GM18526 (cell line): ENCODE measurements around the gene GSTP1.

Experiments
- POLR2A ChIP-seq: IDR thresholded peaks from 3 replicates; pipeline ENCODE4 v1.6.1; 2011; ENCODE audit not compliant: insufficient read length; ENCODE audit errors: extremely low read depth

Gene GSTP1

DNA sequence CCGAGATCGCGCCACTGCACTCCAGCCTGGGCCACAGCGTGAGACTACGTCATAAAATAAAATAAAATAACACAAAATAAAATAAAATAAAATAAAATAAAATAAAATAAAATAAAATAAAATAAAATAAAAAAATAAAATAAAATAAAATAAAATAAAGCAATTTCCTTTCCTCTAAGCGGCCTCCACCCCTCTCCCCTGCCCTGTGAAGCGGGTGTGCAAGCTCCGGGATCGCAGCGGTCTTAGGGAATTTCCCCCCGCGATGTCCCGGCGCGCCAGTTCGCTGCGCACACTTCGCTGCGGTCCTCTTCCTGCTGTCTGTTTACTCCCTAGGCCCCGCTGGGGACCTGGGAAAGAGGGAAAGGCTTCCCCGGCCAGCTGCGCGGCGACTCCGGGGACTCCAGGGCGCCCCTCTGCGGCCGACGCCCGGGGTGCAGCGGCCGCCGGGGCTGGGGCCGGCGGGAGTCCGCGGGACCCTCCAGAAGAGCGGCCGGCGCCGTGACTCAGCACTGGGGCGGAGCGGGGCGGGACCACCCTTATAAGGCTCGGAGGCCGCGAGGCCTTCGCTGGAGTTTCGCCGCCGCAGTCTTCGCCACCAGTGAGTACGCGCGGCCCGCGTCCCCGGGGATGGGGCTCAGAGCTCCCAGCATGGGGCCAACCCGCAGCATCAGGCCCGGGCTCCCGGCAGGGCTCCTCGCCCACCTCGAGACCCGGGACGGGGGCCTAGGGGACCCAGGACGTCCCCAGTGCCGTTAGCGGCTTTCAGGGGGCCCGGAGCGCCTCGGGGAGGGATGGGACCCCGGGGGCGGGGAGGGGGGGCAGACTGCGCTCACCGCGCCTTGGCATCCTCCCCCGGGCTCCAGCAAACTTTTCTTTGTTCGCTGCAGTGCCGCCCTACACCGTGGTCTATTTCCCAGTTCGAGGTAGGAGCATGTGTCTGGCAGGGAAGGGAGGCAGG, at the start of gene GSTP1:
GSTP1 (plus strand) TSS at position 566 of the 958 bp plus-strand sequence; CDS start at position 598, 32 bp downstream.
- peak; percentile 99 for TF ChIP-seq POLR2A

DNA sequence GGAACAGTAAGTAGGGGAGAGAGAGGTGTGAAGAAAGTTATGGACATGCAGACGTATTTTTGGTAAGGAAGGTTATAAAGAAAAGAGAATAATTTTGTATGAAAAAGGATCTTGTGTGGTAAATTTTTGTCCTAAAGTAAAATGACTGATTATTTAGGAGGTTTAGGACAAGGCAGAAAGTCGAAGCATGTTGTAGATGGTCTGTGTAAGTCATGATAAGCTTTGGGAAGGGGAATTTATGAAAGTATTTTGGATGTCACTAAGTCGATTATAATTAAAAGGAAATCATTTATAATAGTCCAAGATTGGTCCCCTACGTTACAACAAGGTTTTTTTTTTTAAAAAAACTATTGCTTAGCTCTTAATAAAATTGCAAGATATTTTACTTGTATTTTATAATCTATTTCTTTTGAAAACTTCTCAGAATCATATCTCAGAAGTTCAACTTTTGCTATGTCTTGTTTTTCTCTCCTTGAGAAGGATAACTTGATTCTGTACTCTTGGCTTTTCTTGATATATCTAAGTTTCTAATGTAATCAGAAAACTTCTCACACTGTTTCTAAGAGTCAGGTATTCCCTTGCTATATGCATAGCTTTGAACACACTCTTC, 49.4 kb upstream of the GSTP1 start:
- TF ChIP-seq POLR2A, result no peak

DNA sequence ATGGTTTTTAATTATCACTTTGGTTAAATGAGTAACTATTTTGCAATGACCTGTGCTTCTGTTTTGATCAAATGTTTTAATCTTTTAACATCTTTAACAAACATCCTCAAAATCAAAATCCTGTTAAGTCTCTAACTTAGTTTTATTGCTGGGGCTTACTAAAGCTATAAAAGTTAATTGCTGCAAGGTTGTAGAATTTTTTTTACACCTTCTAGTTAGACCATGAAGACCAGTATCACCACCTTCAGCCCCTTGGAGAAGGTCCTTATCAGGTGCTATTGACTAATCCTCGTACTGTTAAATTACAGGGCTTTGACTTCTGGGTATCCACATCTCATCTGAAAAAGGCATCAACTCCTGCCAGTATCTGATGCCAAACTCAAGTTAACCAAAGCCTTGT, 48.1 kb upstream of the GSTP1 start:
- TF ChIP-seq POLR2A, result no peak

DNA sequence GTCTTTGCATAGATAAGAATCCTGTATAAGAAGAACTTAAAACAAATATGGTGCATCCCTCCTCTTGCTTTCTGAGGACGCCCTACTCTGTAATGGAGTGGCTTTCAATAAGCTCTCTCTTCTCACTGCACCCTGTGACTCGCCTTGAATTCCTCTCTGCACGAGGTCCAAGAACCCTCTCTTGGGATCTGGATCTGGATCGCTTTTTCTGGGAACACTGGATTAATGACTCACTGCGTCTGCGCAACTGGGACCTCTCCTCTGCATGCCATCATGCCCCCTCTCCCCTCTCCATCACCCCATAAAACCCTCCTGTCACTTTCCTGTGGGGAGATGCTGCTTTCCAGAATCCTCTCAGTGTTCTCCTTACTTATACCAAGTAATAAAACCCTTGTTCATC, 45.3 kb upstream of the GSTP1 start:
- TF ChIP-seq POLR2A, result no peak

DNA sequence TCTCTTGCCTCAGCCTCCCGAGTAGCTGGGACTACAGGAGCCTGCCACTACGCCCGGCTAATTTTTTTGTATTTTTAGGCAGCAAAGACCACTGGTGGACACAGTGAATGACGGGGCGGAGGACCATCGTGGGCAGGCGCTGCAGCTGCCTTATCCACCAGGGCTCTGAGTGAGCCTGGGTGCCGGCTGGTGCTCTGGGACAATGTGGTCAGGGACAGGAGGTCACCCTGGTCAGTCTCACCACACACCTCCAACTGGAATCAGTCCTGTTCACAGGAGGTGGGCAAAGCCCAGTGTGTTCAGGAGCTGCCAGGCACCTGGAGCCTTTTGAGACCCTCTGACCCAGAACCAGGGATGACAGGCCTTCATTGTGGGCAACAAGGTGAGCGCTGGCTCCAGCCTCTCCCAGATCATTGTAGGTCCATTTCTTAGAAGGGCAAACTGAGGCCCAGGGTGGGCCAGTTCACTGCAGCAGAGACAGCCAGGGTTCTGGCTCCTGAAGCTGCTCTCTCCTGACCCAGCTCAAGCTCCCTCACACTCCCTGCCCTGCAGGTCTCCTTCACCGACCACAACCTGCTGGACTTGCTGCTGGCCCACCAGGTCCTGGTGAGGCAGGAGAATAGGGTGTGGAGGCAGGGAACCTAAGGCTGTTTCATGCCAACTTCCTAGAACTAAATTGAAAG, 44.6 kb upstream of the GSTP1 start:
- TF ChIP-seq POLR2A, result no peak

DNA sequence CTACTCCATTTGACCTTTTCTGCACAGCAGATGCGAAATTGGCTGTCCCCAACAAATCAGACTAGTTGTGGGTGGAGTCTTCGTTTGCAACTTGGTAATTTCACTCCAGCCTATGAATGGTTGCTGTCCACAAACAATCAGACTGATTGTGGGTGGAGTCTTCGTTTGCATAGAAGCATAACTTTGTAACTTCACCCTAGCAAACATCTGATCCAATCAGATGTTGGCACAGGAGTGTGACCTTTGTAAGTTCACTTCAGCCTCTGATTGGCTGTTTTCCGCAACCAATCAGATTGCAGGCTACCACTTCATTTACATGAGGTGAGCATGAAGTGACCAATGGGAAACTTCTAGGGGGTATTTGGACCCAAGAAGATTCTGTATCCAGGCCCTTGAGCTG, 44.1 kb upstream of the GSTP1 start:
- no peak for TF ChIP-seq POLR2A

DNA sequence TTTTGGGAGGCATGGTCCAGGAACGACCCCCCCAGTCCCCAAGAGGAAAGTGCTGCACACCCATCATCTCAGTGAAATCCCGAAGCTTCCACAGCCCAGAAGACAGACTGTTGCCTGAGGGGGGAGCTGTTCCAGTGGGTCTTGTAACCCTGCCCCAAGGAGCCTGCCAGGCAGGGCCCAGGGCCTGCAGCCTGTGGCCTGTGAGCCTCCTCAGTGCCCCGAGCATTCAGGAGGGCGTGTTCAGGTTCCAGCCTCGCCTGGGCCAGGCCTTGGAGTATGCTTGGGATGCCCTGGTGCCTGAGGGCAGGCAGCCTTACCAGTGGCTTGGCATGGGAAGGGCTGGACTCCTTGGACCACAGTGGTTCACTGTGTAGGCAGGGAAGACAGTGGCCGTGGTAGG, 42.4 kb upstream of the GSTP1 start:
- TF ChIP-seq POLR2A, result no peak

DNA sequence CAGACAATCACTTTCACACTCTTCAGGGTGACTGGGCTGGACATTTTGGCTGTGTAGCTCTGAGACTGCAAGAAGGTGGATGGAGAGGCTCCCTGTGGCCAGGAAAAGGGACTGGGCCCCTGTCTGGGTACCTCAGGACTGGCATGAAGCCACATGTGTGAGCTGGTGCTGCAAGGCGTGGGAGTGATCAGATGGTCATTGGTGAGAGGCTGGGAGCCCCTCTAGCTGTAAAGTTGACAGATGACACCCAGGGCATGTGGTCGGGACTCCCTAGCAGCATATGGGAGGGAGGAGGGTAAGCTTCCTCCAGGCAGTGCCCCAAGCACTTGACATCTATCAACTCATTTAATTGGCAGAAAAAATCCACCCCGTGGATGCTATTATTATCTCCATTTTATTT, 41.4 kb upstream of the GSTP1 start:
- no peak for TF ChIP-seq POLR2A

DNA sequence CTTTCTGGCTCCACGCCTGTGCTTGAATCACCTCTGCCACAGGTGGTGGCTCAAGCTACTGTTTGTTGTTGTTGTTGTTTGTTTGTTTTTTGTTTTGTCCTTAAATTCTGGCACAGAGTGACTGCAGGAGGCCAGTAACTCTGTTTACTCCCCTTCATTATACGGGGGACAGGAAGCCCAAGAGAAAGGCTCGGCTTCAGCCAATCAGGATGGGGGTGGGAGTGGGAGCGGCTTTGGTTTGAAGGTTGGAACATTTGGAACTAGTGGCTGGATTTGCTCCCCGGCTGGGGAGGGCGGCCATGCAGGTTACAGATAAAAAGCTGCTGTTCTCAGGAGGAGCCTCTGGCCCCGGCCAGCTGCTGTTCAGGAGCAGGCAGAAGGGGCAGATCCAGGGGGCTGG, 40.6 kb upstream of the GSTP1 start:
- no peak for TF ChIP-seq POLR2A

DNA sequence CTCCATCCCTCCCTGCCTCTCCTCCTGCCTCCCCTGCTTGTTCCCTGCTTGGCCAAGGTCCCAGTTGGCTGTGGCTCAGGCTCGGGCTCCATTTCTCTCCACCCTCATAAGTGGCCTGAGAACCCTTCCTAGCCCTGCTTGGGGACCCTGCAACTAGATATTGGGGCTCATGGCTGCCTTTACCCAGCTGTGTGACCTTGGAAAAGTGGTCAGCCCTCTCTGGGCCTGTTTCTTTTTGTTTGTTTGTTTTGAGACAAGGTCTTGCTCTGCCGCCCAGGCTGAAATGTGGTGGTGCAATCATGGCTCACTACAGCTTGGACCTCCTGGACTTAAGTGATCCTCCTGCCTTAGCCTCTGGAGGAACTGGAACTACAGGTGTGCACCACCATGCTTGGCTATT, 40.0 kb upstream of the GSTP1 start:
- TF ChIP-seq POLR2A, result no peak

DNA sequence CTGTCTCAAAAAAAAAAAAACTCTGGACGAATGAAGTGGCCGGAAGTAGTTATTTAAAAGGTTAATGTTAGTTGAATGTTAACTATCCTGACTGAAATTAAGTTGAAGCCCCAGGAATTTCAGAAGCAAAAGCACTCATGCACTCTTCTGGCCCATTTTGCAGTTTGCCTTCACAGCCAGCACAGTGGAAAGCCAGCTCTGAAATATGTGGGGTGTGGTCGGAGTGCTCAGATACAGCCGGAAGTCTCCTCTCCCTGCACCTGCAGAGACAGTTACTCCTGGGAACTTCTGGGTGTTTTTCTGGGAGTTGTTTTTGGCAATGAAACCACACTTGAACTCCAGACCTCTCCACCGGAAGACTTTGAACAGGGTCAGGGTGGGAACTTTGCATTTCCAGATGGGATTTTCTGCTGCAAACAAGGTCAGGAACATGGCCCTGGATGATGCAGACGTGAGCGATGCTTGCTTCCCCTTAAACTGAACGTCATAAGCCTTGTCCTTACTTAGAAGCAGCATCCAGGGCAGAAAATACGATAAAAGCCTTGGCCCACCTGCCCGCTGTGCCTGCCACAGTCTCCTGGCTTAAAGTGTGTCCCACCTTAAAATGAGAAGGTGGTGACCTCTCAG, 38.9 kb upstream of the GSTP1 start:
- TF ChIP-seq POLR2A, result no peak

DNA sequence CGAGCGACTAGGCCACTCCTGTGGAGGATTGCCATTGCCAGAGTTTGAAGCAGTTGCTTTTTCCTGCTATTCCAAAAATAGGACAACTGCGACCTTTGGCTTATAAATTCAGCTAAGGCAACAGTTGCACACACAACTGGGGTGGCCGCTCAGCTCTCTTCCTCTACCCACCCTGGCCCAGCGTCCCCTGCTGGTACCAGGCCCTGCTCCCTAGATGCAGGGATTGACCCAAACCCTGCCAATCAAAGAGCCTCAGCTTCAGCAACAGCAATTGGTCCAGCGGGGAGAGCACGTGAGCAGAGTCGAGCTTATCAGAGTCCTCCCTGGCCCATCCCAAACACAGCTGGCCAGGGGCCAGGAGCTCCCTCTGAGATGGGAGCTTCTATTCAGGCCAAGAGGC, 38.3 kb upstream of the GSTP1 start:
- TF ChIP-seq POLR2A, result no peak

DNA sequence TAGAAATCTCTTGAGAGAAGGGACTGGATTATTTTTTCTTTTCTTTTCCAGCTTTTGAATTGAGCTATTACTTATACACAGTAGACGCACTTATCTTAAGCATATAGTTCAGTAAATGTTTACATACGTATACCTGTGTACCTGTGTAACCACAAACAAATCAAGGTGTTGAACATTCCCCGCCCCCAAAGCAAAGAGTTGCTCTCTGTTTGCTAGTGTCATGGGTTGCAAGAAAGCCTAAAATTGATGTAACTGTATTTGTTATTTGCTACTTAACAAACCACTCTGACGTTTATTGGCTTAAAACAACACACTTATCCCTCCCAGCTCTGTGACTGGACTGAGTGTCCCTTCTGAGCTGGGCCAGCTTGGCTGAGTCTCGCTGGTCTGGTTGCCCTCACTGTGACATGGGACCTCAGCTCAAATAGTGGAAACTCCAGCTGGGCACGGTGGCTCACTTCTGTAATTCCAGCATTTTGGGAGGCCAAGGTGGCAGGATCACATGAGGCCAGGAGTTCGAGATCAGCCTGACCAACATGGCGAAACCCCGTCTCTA, 35.0 kb upstream of the GSTP1 start:
- TF ChIP-seq POLR2A, result no peak

DNA sequence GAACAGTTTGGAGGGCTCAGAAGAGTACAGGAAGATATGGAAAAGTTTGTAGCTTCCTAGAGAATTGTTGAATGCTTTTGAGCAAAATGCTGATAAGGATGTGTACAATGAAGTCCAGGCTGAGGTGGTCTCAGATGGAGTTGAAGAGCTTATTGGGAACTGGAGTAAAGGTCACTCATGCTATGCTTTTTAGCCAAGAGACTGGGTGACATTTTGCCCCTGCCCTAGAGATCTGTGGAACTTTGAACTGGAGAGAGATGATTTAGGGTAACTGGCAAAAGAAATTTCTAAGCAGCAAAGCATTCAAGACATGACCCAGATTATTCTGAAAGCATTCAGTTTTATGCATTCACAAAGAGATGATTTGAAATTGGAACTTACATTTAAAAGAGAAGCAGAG, 32.5 kb upstream of the GSTP1 start:
- no peak for TF ChIP-seq POLR2A

DNA sequence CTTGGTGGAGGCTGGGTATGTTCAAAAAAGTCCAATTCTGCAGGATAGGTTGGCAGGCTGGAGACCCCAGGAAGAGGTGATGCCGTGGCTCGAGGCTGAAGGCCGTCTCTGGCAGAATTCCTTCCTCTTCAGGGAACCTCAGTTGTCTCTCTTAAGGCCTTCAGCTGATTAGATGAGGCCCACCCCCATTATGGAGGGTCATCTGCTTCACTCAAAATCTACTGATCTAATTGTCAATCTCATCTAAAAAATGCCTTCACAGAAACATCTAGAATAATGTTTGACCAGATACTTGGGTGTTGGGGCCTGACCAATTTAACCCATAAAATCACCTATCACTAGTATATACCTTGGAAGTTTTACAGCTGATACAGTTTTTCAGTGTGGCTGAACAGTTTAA, 27.4 kb upstream of the GSTP1 start:
- TF ChIP-seq POLR2A, result no peak

DNA sequence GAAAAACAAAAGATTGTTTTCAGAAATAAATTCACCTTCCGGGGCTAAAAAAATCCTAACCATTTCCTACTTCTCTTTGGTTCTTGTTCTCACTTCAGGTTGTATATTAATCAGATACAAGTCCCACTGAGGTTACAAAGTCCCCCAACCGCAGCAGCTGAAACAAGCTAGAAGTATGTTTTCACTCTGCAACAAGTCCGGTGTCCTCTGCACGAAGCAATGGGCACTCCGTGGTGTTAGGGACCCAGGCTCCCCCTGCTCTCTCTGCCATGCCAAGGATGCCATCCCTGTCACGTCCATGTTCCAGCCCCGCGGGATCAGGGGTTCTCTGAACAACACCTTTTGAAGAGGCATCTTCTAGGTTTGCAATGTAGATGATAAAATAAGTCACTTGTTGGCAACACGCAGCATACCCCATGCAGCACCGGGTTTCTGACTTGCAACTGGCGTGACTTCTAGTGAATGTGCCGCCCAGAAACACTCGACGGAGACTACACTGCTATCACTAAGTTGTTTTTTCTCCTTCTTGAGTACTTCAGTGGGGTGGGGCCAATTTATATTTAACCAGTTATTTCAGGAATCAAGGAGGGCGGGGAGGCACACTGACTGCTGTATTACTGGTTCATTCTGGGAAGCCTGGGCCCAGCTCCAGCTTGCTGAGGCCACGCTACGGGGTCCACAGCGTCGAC, 25.4 kb upstream of the GSTP1 start:
- TF ChIP-seq POLR2A, result no peak
